Sigmoid colon (tissue), 3 donors: ENCODE results near the gene HBS1L.

Experiments
- POLR2A ChIP-seq, 2 donors: fragments of 450-650 bp; IDR thresholded peaks; one replicate each; pipeline ENCODE4 v1.6.1; 2016; ENCODE audit warnings: antibody characterized with exemption in 2 of 2, mild to moderate bottlenecking in 2 of 2, moderate library complexity in 2 of 2
- TF ChIP-seq, protein P1 (sequence below), 4 experiments: fragments of 450-650 bp in 3 of 4; fragments of 200-600 bp in 1 of 4; IDR thresholded peaks; one replicate each; pipeline ENCODE4 v1.5.1; 2016 to 2019; ENCODE audit warnings: antibody characterized with exemption in 4 of 4, mild to moderate bottlenecking in 3 of 4, moderate library complexity in 2 of 4

DNA sequence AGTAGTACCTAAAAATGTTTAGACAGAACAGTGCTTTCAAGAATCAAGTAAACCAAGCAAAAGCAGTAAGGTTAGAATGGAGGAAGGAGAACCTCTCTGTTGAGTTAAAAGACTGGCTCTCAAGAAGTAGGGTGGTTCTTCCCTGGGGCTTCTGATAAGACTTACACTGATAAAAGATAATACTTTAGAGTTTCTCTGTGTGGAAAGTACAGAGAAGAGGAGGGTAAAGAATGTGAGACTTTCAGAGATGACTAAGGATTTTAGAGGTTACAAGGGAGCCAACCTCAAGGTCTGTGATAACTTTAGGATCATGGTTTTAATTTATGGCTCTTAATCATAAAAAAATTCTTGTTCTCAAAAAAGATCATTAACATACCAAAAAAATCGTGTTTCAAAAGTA, 73.8 kb downstream of the HBS1L start:
- TF ChIP-seq, protein P1, sequence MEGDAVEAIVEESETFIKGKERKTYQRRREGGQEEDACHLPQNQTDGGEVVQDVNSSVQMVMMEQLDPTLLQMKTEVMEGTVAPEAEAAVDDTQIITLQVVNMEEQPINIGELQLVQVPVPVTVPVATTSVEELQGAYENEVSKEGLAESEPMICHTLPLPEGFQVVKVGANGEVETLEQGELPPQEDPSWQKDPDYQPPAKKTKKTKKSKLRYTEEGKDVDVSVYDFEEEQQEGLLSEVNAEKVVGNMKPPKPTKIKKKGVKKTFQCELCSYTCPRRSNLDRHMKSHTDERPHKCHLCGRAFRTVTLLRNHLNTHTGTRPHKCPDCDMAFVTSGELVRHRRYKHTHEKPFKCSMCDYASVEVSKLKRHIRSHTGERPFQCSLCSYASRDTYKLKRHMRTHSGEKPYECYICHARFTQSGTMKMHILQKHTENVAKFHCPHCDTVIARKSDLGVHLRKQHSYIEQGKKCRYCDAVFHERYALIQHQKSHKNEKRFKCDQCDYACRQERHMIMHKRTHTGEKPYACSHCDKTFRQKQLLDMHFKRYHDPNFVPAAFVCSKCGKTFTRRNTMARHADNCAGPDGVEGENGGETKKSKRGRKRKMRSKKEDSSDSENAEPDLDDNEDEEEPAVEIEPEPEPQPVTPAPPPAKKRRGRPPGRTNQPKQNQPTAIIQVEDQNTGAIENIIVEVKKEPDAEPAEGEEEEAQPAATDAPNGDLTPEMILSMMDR (IDR thresholded peaks at IDR 0.05) = no peak
- TF ChIP-seq POLR2A (IDR thresholded peaks at IDR 0.05) = no peak
